Subcutaneous abdominal adipose tissue (tissue), 5 donors: ENCODE results near the gene EMX2.
"Not testable (repeated sequence)": the region's sequence is repeated elsewhere in the genome, so short reads cannot be mapped to it uniquely, and the experiment has no call there.

Source experiments
- H3K27ac ChIP-seq: one replicate; pipeline ENCODE4 v1.7.0; 2013; ENCODE audit warnings: low read depth, mild to moderate bottlenecking, inconsistent platforms, low read length, moderate library complexity
- H3K27me3 ChIP-seq, 5 donors: one replicate each; pipeline ENCODE4 v1.7.0; 2013; ENCODE audit warnings: low read length in 5 of 5, inconsistent platforms in 1 of 5; ENCODE audit not compliant: control insufficient read depth in 5 of 5, insufficient read depth in 4 of 5
- H3K36me3 ChIP-seq, 5 donors: one replicate each; pipeline ENCODE4 v1.7.0; 2013; ENCODE audit warnings: low read length in 5 of 5; ENCODE audit not compliant: control insufficient read depth in 5 of 5, insufficient read depth in 5 of 5
- H3K4me1 ChIP-seq, 5 donors: one replicate each; pipeline ENCODE4 v1.7.0; 2013; ENCODE audit warnings: low read length in 5 of 5, mild to moderate bottlenecking in 3 of 5, moderate library complexity in 1 of 5; ENCODE audit not compliant: control insufficient read depth in 5 of 5, insufficient read depth in 5 of 5
- H3K4me3 ChIP-seq, 5 donors: one replicate each; pipeline ENCODE4 v1.7.0; 2013; ENCODE audit warnings: low read length in 5 of 5, low read depth in 1 of 5
- H3K9ac ChIP-seq, 5 donors: one replicate each; pipeline ENCODE4 v1.7.0; 2013; ENCODE audit warnings: low read length in 5 of 5, mild to moderate bottlenecking in 4 of 5, moderate library complexity in 3 of 5
- H3K9me3 ChIP-seq, 5 donors: one replicate each; pipeline ENCODE4 v1.7.0; 2013; ENCODE audit warnings: low read length in 5 of 5; ENCODE audit not compliant: control insufficient read depth in 5 of 5
- donor health status: healthy.
- donor health status: healthy.
- donor health status: healthy.
- donor health status: healthy.
- donor health status: healthy.

EMX2 gene

DNA sequence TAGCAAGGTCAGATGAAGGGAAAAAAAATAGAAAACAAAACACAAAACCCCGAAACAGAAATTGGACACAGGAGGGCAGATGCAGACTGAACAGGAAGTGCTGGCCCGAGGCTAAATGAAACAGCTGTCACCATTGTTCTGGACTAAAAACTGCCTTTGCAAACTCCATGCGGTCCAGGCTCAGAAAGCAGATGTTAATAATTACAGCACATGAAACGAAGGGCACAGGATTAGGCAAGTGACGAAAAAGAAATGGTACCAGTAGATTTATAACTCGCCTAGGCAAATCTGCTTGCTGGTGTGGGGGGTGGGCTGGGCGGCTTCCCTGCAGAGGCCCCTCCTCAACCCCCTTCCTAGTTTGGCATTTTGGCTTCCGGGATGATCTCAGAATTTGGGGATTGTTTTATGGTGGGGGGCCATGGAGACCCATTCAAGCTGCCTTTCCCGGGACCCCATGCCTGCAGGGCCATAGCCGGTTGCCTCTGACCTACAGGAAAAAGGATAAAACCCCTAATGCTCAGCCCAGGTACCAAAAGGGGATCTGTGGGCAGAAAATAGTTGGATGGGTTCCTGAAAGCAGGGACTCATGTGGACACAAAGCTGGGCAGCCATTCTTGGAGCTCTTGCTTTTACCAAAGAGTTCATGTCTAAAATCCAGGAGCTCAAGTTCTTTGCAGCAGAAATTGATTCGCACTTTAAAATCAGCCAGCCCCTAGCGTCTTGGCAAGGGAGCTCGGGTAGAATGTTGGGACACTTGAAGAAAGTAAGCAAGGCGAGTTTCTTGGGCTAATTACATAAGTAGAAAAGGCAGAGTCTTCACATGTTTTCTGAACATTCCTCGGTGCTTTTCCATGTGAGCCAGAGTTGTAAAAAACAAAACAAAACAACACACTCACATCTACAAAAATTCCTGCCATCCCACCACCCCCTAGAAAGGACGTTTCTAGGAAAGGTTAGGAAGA is 39.0 kb upstream of the EMX2 start:
- Histone ChIP-seq H3K27ac (no peak overlapping the region), H3K4me1 (peaks cover 0 to 15% (median 6%) of the 10 kb centered on the region in 5 donors), H3K36me3 (peaks cover 0 to 2% (median 0%) of the 10 kb centered on the region in 5 donors), H3K4me3 (no peak overlapping the region), H3K9ac (no peak overlapping the region), H3K9me3 (no peaks in the 10 kb centered on the region), H3K27me3 (peaks cover 0 to 14% (median 2%) of the 10 kb centered on the region in 5 donors)

DNA sequence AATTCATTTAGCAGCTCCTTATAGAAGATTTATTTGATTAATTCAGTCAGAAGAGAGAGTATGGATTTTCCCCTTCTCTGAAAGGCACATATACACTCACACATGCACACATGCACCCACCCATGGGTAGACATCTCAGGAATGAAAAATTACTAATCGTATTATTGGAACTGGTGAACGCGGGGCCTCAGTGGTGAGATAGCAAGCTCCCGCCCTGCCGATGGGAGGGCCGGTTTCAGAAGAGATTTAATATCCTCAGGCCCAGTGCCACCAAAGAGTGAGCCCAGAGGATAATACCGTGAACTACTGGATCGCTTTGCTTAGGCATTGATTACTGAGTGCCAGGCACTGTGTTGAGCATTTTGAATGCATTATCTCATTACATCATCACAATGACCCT is 38.0 kb upstream of the EMX2 start:
- Histone ChIP-seq H3K4me3 (no peak overlapping the region), H3K27ac (no peak overlapping the region), H3K4me1 (peaks cover 0 to 15% (median 6%) of the 10 kb centered on the region in 5 donors), H3K9me3 (no peaks in the 10 kb centered on the region), H3K27me3 (peaks cover 0 to 14% (median 2%) of the 10 kb centered on the region in 5 donors), H3K36me3 (peaks cover 0 to 2% (median 0%) of the 10 kb centered on the region in 5 donors), H3K9ac (no peak overlapping the region)

DNA sequence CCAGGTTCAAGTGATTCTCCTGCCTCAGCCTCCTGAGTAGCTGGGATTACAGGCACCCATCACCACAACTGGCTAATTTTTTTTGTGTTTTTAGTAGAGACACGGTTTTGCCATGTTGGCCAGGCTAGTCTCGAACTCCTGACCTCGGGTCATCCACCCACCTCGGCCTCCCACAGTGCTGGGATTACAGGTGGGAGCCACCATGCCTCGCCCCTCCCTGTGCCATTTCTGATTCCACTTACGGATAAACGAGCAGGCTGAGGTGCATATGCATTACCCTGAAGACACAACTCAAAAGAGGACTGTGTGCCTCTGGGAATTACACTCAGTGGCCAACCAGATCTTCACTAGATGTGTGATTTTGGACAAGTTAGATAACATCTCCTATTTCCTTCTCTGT is 35.5 kb upstream of the EMX2 start:
- H3K9me3 ChIP-seq, H3K4me3 ChIP-seq, H3K9ac ChIP-seq, H3K36me3 ChIP-seq, H3K27ac ChIP-seq: not testable (repeated sequence)
- Histone ChIP-seq H3K27me3 (peaks cover 0 to 14% (median 3%) of the 10 kb centered on the region in 5 donors), H3K4me1 (peaks cover 0 to 15% (median 6%) of the 10 kb centered on the region in 5 donors)

DNA sequence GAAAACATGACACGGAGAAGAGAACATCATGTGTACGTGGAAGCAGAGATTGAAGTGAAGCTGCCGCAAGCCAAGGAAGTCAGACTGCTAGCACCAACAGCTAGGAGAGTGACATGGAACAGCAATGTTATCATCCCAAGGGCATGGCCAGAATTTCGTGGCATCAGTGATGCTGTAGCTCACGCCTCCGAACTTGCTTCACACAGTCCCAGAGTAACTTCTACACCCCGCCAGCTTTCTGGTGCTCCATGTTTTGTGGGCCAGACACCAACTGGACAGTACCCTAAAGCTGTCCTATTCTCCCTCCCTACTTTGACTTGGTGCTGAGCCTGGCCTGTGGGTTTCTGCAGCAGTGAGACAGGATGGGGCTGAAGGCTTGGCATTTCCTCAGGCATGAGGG is 33.0 kb upstream of the EMX2 start:
- Histone ChIP-seq H3K9ac (no peak overlapping the region), H3K4me3 (no peak overlapping the region), H3K27me3 (peaks cover 0 to 18% (median 3%) of the 10 kb centered on the region in 5 donors), H3K4me1 (no peaks in the 10 kb centered on the region), H3K36me3 (no peaks in the 10 kb centered on the region), H3K9me3 (no peaks in the 10 kb centered on the region), H3K27ac (no peak overlapping the region)

DNA sequence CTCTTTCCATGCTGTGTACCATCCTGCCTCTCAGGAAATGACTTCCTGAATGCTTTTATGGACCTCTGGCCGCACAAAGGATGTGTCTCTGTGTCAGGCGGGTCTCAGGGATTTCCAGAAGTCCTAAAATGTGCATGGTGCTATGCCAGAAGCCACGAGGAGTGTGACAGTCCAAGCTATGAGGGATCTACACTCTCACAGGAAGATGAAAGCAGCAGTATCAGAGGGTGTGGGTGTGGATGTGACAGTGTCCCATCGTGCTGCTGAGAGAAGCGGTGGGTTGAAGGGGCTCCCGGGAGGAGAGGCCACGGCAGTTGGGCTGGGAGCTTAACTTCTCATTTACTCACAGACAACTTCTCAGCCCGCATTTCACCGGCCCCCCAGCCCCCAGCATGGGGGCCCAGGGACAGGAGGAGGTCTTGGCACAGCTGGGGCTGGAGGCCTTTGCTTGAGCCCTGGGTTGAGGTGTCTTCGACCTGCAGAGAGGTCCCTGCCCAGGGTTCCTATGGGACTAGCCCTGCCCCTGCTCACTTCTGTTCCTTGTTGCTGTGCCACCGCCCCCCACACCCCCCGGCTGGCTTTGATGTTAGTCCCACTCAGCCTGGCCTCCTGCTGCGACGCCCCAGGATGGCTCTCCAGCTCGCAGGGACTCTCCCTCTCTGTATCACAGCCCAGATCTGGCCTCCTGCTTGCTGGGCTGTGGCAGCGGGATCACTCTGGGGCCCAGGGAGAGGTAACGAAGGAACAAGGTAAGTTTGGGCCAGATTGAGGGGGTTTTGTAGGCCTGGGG is 30.8 kb upstream of the EMX2 start:
- Histone ChIP-seq H3K27ac (no peak overlapping the region), H3K9ac (no peak overlapping the region), H3K9me3 (no peaks in the 10 kb centered on the region), H3K4me1 (peaks cover 0 to 1% (median 0%) of the 10 kb centered on the region in 5 donors), H3K27me3 (peaks cover 0 to 7% (median 3%) of the 10 kb centered on the region in 5 donors), H3K36me3 (no peaks in the 10 kb centered on the region), H3K4me3 (no peak overlapping the region)

DNA sequence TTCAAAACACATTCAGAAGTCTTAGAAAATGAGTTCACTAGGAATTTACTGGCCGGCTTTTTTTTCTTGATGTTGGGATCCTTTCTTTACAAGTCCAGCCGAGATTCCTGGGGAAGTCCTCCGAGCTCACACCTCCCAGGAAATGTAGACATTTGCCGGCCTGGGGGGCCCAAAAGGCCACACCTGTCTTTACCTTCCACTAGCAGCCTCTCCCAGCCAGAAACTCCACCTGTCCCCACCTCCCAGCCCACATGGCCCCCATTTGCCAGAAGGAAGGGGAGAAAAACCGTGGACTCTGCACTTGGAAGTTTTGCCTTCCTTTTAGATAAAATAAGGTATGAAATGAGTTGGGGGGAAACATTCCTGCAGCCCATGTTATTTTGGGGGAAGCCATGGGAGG is 27.6 kb upstream of the EMX2 start:
- no peak overlapping the region for H3K27ac ChIP-seq
- H3K36me3 ChIP-seq, result no peaks in the 10 kb centered on the region
- H3K9ac ChIP-seq, result no peak overlapping the region
- no peak overlapping the region for H3K4me3 ChIP-seq
- no peaks in the 10 kb centered on the region for H3K9me3 ChIP-seq
- H3K27me3 ChIP-seq, result peaks cover 0 to 6% (median 1%) of the 10 kb centered on the region in 5 donors
- peaks cover 0 to 4% (median 0%) of the 10 kb centered on the region in 5 donors for H3K4me1 ChIP-seq

DNA sequence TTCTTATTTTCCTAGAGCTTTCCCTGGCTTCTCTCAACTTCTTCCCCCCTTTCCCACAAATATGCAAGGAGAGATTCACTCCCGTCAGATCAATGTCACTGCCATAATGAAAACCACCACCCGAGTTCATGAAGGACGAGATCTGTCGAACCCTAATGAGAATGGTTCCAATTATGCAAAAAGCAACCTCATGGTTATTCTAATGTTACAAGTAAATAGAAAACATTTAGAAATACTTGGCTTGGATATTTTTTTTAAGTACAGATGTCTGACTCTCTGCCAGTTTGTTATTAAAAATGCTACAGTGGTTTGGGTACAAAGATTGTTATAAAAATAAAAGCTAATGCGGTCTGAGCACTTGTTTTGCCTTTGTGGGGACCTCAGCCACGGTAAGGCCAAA is 25.9 kb upstream of the EMX2 start:
- peaks cover 0 to 4% (median 0%) of the 10 kb centered on the region in 5 donors for H3K4me1 ChIP-seq
- H3K9ac ChIP-seq, result no peak overlapping the region
- H3K9me3 ChIP-seq, result no peaks in the 10 kb centered on the region
- H3K27me3 ChIP-seq, result peaks cover 0 to 6% (median 0%) of the 10 kb centered on the region in 5 donors
- H3K27ac ChIP-seq, result no peak overlapping the region
- H3K36me3 ChIP-seq, result no peaks in the 10 kb centered on the region
- no peak overlapping the region for H3K4me3 ChIP-seq

DNA sequence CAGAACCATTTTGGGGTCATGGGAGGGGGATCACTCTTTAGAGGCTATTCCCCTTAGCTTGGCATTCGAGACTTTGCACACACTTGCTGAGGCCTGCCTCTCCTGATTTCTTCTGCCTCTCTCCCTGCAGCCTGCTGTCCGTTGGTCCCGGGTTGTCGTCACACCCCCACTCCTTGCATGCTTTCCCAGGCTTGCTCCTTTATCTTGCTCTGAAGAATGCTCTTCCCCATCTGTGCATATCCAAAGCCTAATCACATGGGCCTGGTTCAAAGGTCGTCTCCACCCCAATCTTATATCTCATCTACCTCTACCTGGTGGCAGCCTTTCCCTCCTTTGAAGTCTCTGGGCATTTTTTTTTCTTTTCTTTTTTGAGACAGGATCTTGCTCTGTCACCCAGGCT is 24.3 kb upstream of the EMX2 start:
- no peak overlapping the region for H3K27ac ChIP-seq
- peaks cover 0 to 4% (median 0%) of the 10 kb centered on the region in 5 donors for H3K27me3 ChIP-seq
- no peak overlapping the region for H3K9ac ChIP-seq
- no peak overlapping the region for H3K4me3 ChIP-seq
- no peaks in the 10 kb centered on the region for H3K9me3 ChIP-seq
- peaks cover 0 to 4% (median 0%) of the 10 kb centered on the region in 5 donors for H3K4me1 ChIP-seq
- H3K36me3 ChIP-seq, result no peaks in the 10 kb centered on the region

DNA sequence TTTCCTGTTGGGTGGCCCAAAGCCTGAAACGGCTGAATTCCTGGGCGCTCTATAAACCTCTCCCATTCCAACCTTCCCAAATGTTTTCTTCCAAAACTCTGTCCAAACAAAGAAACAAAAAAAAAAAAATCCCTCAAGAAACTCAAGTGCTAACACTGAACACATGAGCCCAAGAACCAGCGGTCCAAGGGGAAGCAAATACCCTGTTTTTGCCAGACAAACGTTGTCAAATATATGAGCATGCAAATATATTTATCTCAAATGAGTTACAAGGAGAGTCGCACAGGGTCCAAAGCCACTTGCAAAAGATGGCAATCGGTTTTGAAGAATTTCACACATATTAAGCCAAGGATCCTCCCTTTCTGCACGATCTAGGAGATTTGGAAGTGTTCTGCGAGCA is 23.3 kb upstream of the EMX2 start:
- no peak overlapping the region for H3K9ac ChIP-seq
- H3K27me3 ChIP-seq, result peaks cover 0 to 6% (median 0%) of the 10 kb centered on the region in 5 donors
- no peak overlapping the region for H3K4me3 ChIP-seq
- H3K36me3 ChIP-seq, result no peaks in the 10 kb centered on the region
- no peaks in the 10 kb centered on the region for H3K9me3 ChIP-seq
- H3K4me1 ChIP-seq, result peaks cover 0 to 4% (median 0%) of the 10 kb centered on the region in 5 donors
- no peak overlapping the region for H3K27ac ChIP-seq

DNA sequence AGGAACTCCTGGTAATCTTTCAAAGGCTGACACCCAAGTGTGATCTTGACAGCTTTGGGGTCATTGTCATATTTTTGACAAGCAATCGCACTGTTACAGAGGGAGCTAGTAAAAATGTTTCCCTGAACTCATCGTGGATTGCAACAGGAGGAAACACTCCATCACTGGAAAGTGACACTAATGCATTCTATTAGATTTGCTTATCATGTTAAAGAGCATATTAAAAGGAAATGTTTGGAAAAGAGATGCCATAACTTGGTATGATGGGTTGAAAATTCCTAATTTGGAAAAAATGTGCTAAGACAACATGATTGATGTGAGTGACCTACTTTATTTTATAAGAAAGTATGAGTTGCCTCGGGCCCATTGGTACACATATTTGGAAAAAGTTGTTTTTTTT is 22.7 kb upstream of the EMX2 start:
- H3K27me3 ChIP-seq, result peaks cover 0 to 6% (median 0%) of the 10 kb centered on the region in 5 donors
- H3K27ac ChIP-seq, result no peak overlapping the region
- H3K4me1 ChIP-seq, result peaks cover 0 to 4% (median 0%) of the 10 kb centered on the region in 5 donors
- no peaks in the 10 kb centered on the region for H3K36me3 ChIP-seq
- H3K4me3 ChIP-seq, result no peak overlapping the region
- no peak overlapping the region for H3K9ac ChIP-seq
- no peaks in the 10 kb centered on the region for H3K9me3 ChIP-seq
